ENCODE measurements around the gene WDR53.
"Not testable (repeated sequence)": the region's sequence is repeated elsewhere in the genome, so short reads cannot be mapped to it uniquely, and the experiment has no call there.

Gene WDR53

DNA sequence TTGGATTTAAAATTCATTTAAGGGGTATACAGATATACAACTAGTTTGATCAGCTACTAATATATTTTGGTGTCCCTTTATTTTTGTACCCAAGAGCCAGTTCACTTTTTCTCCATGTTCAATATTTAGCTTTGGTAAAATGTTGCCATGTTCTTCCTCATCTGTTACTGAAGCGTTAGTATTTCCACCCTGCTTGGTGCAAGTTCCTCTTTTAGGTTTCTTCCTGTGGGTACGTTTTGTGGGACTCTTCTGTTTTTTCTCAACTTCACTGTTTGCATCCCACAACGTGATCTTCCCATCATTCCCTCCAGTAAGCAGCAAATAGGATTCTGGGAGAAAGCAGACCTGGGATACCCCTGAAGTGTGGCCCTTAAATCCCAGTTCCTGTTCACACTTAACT is 14.1 kb downstream of the WDR53 start:
- Histone ChIP-seq H3K4me3 (ENCODE audit: low read length, poor library complexity, severe bottlenecking) (no peak overlapping the region), H3K36me3 (ENCODE audit: insufficient read depth, low read length) (no peaks in the 10 kb centered on the region), H3K4me1 (ENCODE audit: insufficient read depth, low read length, poor library complexity, severe bottlenecking) (no peaks in the 10 kb centered on the region), H3K9me2 (replicated peaks; ENCODE audit: low read depth, low read length) (no peaks in the 10 kb centered on the region), H4K20me1 (ENCODE audit: insufficient read depth, low read length, poor library complexity, severe bottlenecking) (no peaks in the 10 kb centered on the region), H3K4me2 (ENCODE audit: low read depth, low read length, poor library complexity, severe bottlenecking) (no peak overlapping the region), H2AFZ (ENCODE audit: low read length) (no peak overlapping the region), H3F3A (ENCODE audit: low read depth) (no peaks in the 10 kb centered on the region), H3K9ac (ENCODE audit: low read depth, low read length, poor library complexity, severe bottlenecking) (no peak overlapping the region), H3K79me2 (ENCODE audit: insufficient read depth, low read length) (no peaks in the 10 kb centered on the region), H3K27me3 (ENCODE audit: insufficient read depth, low read length, poor library complexity, severe bottlenecking) (no peaks in the 10 kb centered on the region), H3K9me3 (ENCODE audit: insufficient read depth, low read depth, low read length) (peaks cover 13% of the 10 kb centered on the region; the same call in 1 of the 2 replicates)
- TF ChIP-seq EZH2phosphoT487 (IDR thresholded peaks at IDR 0.05; ENCODE audit: borderline replicate concordance), result no peak
- TF ChIP-seq, protein P1, sequence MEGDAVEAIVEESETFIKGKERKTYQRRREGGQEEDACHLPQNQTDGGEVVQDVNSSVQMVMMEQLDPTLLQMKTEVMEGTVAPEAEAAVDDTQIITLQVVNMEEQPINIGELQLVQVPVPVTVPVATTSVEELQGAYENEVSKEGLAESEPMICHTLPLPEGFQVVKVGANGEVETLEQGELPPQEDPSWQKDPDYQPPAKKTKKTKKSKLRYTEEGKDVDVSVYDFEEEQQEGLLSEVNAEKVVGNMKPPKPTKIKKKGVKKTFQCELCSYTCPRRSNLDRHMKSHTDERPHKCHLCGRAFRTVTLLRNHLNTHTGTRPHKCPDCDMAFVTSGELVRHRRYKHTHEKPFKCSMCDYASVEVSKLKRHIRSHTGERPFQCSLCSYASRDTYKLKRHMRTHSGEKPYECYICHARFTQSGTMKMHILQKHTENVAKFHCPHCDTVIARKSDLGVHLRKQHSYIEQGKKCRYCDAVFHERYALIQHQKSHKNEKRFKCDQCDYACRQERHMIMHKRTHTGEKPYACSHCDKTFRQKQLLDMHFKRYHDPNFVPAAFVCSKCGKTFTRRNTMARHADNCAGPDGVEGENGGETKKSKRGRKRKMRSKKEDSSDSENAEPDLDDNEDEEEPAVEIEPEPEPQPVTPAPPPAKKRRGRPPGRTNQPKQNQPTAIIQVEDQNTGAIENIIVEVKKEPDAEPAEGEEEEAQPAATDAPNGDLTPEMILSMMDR (conservative IDR thresholded peaks at IDR 0.05; ENCODE audit: low read length), result no peak

DNA sequence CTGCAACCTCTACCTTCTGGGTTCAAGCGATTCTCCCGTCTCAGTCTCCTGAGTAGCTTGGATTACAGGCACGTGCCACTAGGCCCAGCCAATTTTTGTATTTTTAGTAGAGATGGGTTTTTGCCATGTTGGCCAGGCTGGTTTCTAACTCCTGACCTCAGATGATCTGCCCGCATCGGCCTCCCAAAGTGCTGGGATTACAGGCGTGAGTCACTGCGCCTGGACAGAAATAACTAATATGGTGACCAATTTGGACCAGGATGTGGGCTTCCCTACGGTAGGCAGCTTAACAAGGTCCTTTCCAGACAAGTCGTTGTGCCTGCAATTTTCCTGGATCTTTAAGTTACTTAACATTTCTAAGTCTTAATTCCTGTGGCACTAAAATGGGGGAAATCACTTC is 14.8 kb downstream of the WDR53 start:
- Histone ChIP-seq H3K4me1 (ENCODE audit: insufficient read depth, low read length, poor library complexity, severe bottlenecking) (no peaks in the 10 kb centered on the region), H3K9ac (ENCODE audit: low read depth, low read length, poor library complexity, severe bottlenecking) (no peak overlapping the region), H3K4me3 (ENCODE audit: low read length, poor library complexity, severe bottlenecking) (no peak overlapping the region), H3K79me2 (ENCODE audit: insufficient read depth, low read length) (no peaks in the 10 kb centered on the region), H3F3A (ENCODE audit: low read depth) (no peaks in the 10 kb centered on the region), H2AFZ (ENCODE audit: low read length) (no peak overlapping the region), H3K9me2 (replicated peaks; ENCODE audit: low read depth, low read length) (no peaks in the 10 kb centered on the region), H4K20me1 (ENCODE audit: insufficient read depth, low read length, poor library complexity, severe bottlenecking) (no peaks in the 10 kb centered on the region), H3K4me2 (ENCODE audit: low read depth, low read length, poor library complexity, severe bottlenecking) (no peak overlapping the region), H3K27me3 (ENCODE audit: insufficient read depth, low read length, poor library complexity, severe bottlenecking) (no peaks in the 10 kb centered on the region), H3K9me3 (ENCODE audit: insufficient read depth, low read depth, low read length) (peaks cover 14% of the 10 kb centered on the region; the same call in 1 of the 2 replicates), H3K36me3 (ENCODE audit: insufficient read depth, low read length) (no peaks in the 10 kb centered on the region)
- TF ChIP-seq, protein P1 (conservative IDR thresholded peaks at IDR 0.05; ENCODE audit: low read length), result no peak
- no peak for TF ChIP-seq EZH2phosphoT487 (IDR thresholded peaks at IDR 0.05; ENCODE audit: borderline replicate concordance)

GRCh38 chr3:196552253-196552652 is 16.1 kb downstream of the WDR53 start:
- no peak for TF ChIP-seq EZH2phosphoT487 (IDR thresholded peaks at IDR 0.05; ENCODE audit: borderline replicate concordance)
- TF ChIP-seq, protein P1 (conservative IDR thresholded peaks at IDR 0.05; ENCODE audit: low read length), result no peak
- no peaks in the 10 kb centered on the region for H3F3A ChIP-seq (ENCODE audit: low read depth)

DNA sequence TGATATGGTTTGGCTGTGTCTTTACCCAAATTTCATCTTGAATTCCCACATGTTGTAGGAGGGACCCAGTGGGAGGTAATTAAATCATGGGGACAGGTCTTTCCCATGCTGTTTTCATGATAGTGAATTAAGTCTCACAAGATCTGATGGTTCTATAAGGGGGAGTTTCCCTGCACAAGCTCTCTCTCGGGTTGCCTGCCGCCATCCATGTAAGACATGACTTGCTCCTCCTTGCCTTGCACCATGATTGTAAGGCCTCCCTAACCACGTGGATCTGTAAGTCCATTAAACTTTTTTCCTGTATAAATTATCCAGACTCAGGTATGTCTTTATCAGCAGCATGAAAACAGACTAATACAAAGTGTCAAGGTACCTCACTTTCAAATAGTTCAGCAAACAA is 18.2 kb downstream of the WDR53 start:
- not testable (repeated sequence) for H4K20me1 ChIP-seq (ENCODE audit: insufficient read depth, low read length, poor library complexity, severe bottlenecking); H3K36me3 ChIP-seq (ENCODE audit: insufficient read depth, low read length); H3F3A ChIP-seq (ENCODE audit: low read depth); H3K4me1 ChIP-seq (ENCODE audit: insufficient read depth, low read length, poor library complexity, severe bottlenecking); H3K27me3 ChIP-seq (ENCODE audit: insufficient read depth, low read length, poor library complexity, severe bottlenecking); H3K9ac ChIP-seq (ENCODE audit: low read depth, low read length, poor library complexity, severe bottlenecking); H3K79me2 ChIP-seq (ENCODE audit: insufficient read depth, low read length); H2AFZ ChIP-seq (ENCODE audit: low read length); H3K4me2 ChIP-seq (ENCODE audit: low read depth, low read length, poor library complexity, severe bottlenecking); H3K4me3 ChIP-seq (ENCODE audit: low read length, poor library complexity, severe bottlenecking); H3K9me2 ChIP-seq (replicated peaks; ENCODE audit: low read depth, low read length)
- peaks cover 14% of the 10 kb centered on the region; the same call in 1 of the 2 replicates for H3K9me3 ChIP-seq (ENCODE audit: insufficient read depth, low read depth, low read length)

More at GRCh38 chr3:196552253-196552652, 16.1 kb downstream of the WDR53 start:
- Histone ChIP-seq H3K36me3 (ENCODE audit: insufficient read depth, low read length) (no peaks in the 10 kb centered on the region), H3K79me2 (ENCODE audit: insufficient read depth, low read length) (no peaks in the 10 kb centered on the region), H3K9me3 (ENCODE audit: insufficient read depth, low read depth, low read length) (peaks cover 14% of the 10 kb centered on the region; the same call in 1 of the 2 replicates), H3K9me2 (replicated peaks; ENCODE audit: low read depth, low read length) (no peaks in the 10 kb centered on the region), H3K9ac (ENCODE audit: low read depth, low read length, poor library complexity, severe bottlenecking) (no peak overlapping the region), H4K20me1 (ENCODE audit: insufficient read depth, low read length, poor library complexity, severe bottlenecking) (no peaks in the 10 kb centered on the region), H3K4me2 (ENCODE audit: low read depth, low read length, poor library complexity, severe bottlenecking) (no peak overlapping the region), H3K4me1 (ENCODE audit: insufficient read depth, low read length, poor library complexity, severe bottlenecking) (no peaks in the 10 kb centered on the region), H2AFZ (ENCODE audit: low read length) (no peak overlapping the region), H3K4me3 (ENCODE audit: low read length, poor library complexity, severe bottlenecking) (no peak overlapping the region), H3K27me3 (ENCODE audit: insufficient read depth, low read length, poor library complexity, severe bottlenecking) (no peaks in the 10 kb centered on the region)

- H3K79me2 ChIP-seq (ENCODE audit: insufficient read depth, low read length); H3K4me2 ChIP-seq (ENCODE audit: low read depth, low read length, poor library complexity, severe bottlenecking); H3K36me3 ChIP-seq (ENCODE audit: insufficient read depth, low read length); H2AFZ ChIP-seq (ENCODE audit: low read length); H3K4me3 ChIP-seq (ENCODE audit: low read length, poor library complexity, severe bottlenecking); H3K4me1 ChIP-seq (ENCODE audit: insufficient read depth, low read length, poor library complexity, severe bottlenecking); H3K9me2 ChIP-seq (replicated peaks; ENCODE audit: low read depth, low read length); H3K9ac ChIP-seq (ENCODE audit: low read depth, low read length, poor library complexity, severe bottlenecking); H4K20me1 ChIP-seq (ENCODE audit: insufficient read depth, low read length, poor library complexity, severe bottlenecking); H3F3A ChIP-seq (ENCODE audit: low read depth); H3K27me3 ChIP-seq (ENCODE audit: insufficient read depth, low read length, poor library complexity, severe bottlenecking): not testable (repeated sequence)
- peaks cover 14% of the 10 kb centered on the region; the same call in 1 of the 2 replicates for H3K9me3 ChIP-seq (ENCODE audit: insufficient read depth, low read depth, low read length)
These were observed 19.0 kb downstream of the WDR53 start for GRCh38 chr3:196549312-196549711.
